HL-60/S4 treated with phorbol 12-myristate 13-acetate at 8.2 ng/mL for 4 days and 3 days (cell line): Measurements from ENCODE around the gene EHD4.

Experiments
- in situ Hi-C: fragments of 300-500 bp; cut with MboI; formaldehyde crosslinking; loops from 2 replicates; pipeline ENCODE4 v1.15.0; 2022; ENCODE audit warnings: low sequenced_read_pairs

EHD4 gene

DNA sequence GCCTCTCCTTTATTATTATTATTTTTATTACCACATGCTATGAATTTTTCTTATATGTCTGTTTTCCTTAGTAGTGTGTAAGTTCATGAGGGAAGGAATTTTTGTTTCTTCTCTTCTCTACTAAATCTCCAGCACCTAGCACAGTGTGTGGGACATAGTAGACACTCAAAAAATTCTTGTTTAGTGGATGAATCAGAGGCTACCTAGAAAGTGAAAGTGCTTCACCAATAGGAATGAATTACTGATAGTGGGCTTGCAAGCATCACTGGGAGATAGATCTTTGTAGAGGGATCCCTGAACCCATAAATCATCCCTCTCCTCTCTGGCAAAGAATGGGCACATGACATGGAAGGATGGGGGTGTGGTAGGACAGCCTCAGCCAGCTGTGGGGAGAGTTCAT is 87.0 kb downstream of the EHD4 start:
- in situ Hi-C loops = no loop called here

DNA sequence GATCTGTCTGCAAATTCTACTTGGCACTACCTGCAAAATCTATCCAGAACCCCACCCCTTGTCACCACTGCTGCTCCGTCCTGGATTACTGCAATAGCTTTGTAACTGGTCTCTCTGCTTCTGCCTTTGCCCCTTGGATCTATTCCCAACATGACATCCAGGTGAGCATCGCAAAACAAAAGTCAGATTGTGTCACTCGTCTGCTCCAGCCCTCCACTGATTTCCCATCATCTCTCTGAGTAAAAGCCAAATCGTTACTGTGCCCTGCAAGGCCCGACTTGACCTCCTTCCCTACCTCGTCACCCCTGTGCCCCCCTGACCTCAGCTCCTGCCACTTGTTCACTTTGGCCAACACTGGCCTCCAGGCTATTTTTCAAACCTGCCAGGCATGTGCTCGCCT is 87.9 kb downstream of the EHD4 start:
- in situ Hi-C loops = no loop called here

DNA sequence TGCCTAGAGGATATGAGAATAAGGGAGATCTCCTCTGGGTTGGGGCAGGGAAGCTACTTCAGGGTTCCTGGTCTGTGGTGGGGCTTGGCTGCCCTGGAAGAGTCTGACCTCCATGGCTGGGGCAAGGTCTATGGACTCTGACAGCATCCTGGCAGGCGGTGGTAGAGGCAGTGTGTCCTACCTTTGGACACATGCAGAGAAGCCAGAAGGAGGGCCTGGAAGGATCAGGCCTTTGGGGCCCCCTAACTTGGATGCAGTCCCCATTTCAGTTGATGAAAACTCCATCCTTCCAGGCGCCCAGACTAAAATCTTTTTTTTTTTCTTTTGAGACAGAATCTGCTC is 88.9 kb downstream of the EHD4 start:
- in situ Hi-C loops = no loop called here

DNA sequence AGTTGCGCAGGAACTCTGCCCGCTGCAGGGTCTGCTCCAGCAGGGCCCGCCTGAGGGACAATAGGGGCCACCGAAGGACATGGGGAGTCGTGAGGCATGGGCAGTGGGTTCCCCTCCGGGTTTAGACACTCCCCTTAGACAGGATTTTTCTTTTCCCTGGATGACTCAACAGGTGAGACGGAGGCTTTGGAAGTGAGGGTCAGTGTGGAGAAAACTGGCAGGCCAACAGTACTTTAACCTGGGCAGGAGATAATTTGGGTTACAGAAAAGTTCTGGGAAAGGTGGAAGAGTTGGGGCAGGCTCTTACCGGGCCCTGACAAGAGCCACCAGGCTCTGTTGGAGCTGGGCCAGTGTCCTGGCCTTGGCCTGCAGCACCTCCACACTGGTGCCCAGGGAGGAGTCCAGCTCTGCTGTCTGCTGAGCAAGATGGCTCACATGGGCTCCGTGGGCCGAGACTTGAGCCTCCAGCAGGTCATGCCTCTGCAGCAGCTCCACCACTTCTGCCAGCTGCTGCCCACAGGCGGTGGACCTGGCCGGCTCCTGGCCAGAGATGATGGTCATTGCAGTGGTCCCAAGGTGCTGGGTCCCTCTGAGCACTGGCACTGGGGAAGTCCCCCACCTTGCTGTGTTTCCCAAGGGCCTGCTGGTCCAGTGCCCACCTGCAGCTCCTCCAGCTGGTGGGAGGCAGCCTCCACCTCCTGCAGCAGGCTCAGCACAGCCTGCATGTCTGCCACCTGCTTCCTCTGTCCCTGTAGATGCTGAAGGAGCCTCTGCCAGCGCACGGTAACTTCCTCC is 89.5 kb downstream of the EHD4 start:
- in situ Hi-C loops = no loop called here

DNA sequence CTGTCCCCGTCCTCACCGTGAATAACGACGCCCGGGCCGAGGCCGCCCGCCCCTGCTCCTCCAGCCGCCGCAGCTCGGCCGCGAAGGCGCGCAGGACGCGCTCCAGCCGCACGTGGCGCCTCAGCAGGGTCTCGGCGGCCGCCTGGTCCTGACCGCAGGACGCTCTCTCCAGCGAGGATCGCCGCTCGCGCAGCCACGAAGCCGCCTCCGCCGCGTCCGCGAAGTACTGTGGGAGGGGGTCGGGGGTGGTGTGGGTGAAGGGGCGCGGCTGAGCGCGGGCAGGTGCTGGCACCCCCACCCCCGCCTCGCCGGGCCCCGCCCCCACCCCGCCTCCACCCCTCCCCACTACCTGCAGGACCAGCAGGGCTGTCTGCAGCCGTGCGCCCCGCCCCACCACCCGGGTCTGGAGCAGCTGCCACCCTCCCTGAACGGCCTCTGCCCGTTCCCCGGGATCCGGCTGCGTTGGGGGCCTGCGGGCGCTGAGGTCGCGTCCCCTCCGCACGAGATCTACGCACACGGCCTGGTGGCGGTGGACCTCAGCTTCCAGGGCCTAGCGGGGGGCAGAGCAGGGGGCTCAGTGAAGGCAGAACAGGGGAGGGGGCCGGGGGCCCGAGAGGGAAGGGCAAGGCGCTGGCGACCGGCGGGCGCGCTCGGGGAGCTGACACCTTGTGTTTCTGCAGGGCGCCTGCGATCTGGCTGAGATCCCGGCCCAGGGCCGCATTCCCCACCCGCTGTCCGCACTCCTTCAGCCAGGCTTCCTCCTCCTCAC is 90.3 kb downstream of the EHD4 start:
- in situ Hi-C loops = no loop called here

DNA sequence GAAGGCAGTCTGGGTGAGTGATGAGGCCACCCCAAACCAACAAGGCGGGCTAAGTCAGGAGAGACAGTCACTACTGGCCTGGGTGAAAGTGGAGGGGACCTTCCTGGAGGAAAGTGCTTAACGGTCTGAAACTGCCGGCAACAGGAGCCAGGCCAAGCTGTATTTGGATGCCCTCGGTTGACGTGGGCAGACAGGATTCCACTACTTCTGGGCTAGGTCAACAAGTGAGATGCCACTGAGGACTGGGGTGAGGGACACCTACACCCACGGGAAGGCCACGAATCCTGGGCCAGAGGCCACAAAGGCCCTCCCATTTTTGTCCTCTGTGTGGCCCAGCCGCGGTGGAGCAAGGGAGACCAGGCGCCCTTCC is 90.8 kb downstream of the EHD4 start:
- in situ Hi-C loops = no loop called here

DNA sequence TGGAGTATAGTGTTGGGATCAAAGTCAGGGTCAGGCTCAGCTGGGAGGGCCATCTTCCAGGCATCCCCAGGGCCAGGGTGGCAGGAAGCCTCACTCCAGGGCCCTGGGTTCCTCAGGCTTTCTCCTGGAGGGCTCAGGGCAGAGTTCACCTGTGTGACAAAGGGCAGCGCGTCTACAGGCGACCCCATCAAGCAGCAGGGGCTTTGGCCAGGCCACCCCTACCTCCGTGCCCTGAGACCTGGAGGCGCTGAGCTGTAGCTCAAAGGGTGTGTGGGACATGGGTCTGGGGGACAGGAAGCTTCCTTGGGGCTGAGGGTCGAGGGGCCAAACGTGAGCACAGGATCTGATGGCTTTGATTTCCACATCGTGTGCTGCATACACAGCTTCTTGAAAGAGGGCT is 91.3 kb downstream of the EHD4 start:
- in situ Hi-C loops = no loop called here

DNA sequence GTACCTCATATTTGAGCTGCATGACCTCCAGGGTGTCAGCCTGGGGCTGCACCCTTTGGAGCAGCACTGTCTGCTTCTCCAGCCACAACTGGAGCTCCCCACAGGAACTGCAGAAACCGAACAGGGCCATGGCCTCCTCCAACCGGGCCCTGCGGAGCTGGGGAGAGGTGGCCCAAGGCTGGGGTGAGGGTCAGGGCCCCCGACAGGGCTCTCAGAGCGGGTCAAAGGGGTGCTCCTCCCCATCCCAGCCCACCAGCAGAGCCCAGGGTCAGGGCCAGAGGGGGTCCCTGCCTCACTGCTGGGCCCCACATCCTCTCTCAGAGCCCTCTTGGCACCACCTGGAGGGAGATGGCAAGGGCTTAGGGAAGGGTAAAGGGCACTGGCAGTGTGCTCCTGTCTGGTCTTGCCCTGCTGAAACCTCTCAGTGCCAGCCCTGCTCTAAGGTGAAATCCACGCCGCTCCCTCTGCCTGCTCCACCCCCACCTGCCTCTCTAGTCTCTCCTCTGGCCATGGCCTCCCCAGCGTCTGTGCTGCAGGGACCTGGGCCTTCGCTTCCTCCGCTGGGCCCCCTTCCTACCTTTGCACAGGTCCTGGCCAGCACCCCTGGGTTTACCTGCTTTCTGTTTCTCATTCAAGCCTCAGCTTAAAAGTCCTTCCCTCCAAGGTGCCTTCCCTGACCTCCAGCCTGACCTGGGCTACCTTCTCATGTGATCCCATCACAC is 92.0 kb downstream of the EHD4 start:
- in situ Hi-C loops = no loop called here

DNA sequence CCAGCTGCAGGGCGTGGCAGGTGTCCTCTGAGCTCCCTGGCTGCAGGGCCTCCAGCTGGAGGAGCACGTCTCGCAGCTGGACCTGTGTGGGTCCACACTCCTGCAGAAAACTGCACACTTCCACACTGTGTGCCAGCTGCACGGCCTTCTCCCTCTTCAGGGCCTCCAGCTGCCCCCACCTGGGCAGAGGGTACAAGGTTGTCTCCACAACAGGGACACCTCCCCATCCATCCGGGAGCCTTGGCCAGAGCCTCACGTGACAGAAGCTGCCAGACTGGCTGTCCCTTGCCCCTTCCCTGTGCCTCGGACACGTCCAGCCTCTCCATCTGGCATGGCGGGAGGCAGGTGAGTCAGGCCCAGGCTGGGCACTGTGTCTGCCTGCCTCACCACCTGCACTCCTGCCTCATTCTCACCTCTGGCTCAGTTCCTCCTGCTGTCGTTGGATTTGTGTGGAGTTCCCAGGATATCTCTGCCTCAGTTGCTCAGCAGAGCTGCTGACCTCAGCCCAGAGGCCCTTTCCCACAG is 93.0 kb downstream of the EHD4 start:
- in situ Hi-C loops = no loop called here

DNA sequence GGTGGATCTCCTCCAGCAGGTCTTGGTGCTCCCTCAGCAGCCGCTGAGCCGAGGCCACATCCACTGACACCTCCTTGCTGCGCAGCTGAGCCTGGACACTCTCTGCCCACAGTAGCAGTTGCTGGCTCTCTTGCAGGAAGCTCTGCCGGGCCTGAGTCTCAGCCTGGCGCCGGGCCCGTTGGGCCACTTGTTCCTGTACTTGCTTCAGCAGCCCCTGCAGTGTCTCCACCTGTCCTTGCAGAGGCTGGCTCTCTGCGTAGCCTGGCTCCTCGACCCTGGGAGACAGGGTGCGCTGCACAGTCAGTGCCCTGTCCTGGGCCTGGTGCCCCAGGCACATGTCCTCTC is 94.0 kb downstream of the EHD4 start:
- in situ Hi-C loops = no loop called here

DNA sequence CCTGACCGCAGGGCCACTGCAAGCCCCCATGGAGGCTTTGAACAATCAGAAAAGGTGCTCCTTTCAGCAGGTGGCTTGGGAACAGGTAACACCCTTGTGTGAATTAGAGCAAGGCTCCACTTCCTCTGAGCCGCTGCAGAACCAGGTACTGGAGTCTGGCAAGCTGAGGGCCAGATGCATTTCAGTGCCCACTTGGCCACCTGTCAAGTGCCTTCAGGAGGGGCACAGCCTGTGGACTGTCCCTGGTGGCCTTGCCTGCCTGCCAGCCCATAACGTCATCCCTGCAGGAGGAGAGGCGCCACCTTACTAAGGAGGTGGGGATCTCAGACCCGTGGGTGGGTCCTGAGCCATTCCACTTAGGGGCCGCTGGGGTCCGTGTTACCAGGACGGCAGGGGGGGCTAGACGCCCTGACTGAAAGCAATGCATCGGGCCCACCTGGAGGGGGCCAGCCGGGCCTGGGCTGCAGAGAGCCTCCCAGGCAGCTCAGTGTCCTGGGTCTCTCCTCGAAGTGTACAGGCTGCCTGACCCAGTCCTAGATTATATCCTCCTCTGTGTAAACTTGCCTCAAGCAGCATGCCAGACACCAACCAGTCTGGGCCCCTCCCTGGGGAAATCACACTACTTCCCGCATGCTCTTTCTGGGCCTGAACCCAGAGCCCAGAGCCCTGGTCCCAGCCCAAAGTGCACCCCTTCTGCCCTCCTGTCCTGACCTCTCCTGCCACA is 94.6 kb downstream of the EHD4 start:
- in situ Hi-C loops = no loop called here

DNA sequence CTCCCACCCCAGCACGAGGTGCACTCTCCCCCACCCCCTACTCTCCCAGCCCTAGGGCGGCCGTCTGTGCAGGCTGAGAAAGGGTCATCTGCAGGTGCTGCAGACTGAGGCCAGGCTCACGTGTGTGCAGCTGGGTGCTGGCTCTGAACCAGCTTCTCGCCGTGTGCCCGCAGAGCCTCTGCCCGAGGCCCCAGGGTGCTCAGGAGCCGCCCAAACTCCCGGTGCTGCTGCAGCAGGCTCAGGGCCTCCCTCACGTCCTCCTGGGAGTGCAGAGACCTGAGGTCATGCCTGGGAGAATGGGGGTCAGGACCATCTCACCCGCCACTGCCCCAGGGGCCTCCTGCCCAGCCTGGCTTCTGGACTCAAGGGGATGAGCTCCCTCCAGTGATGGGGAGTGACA is 95.7 kb downstream of the EHD4 start:
- in situ Hi-C loops = no loop called here

DNA sequence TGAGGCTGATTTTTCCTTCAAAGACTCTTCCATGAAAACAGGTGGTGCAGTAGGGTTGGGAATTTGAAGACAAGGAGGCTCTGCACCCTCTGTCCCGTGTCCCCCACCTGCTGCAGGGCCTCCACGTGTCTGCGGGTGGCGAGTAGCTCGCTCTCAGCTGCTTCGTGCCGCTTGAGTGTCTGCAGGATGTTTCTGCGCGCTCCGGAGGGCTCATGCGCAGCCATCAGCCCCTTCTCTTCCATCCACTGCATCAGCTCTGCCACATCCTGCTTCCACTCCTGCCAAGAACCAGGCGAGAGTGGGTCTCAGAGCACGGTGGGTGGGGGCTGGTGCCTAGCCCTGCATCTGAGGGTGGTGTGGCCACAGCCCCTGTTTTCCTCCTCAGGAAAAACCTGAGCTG is 96.3 kb downstream of the EHD4 start:
- in situ Hi-C loops = no loop called here

DNA sequence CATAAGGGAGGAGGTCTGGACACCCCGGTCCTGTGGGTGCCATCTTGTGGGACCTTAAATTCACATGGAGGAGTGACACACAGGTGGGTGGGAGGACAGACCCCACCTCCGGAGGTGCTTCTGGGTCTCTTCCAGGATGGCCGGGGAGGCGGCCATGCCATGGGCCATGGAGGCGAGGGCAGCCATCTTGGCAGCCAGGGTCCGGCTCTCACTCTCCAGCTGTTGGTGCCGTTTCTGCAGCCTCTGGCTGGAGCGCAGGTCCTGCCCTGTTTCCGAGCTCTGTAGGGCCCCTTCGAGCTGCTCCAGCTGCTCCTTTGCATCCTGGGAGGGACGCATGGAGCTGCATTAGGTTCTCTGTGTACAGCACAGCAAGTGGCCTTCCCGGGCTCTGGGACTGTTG is 97.6 kb downstream of the EHD4 start:
- in situ Hi-C loops = no loop called here

DNA sequence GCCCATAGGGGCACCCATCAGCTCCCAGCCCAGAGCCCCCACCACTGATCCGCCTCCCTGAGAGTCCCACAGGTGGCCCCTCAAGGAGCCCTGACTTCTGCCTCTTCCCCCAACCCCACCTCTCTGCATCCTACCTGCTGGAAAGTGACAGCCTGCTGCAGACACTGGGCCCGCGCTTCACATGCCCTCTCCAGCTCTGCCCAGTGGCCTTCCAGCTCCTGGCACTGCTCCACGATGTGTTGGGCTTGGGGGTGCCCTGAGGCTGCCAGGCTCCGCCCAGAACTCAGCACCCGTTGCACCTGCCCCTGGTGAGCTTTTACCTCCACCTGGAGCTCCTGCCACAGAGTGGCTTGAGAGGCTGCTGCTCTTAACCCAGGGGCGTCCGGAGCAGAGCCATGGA is 98.6 kb downstream of the EHD4 start:
- in situ Hi-C loops = no loop called here

DNA sequence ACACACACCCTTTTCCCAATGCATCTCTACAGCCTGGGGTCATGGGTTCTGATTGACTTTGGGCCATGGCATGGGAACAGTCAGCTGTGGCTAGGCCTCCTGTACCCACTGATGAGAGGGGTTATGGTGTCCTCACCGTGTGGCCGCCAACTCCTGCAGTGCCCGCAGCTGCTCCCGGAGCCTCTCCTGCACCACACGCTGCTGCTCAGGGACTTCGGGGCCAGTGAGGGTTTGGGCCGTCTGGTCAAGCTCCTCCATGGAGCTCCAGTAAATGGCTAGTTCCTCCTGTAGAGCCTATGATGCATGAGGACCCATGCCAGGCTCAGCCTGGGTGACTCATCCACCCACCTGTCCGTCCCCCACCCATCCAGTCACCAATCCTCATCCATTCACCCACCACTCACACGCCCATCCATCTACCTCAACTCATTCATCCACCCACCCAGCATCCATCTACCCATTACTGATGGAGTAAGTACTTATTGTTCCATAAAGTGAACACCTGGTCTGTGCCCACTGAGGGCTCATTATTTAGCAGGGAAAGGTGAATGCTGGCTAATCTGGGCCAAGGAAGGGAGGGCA is 100.1 kb downstream of the EHD4 start:
- in situ Hi-C loops = no loop called here

DNA sequence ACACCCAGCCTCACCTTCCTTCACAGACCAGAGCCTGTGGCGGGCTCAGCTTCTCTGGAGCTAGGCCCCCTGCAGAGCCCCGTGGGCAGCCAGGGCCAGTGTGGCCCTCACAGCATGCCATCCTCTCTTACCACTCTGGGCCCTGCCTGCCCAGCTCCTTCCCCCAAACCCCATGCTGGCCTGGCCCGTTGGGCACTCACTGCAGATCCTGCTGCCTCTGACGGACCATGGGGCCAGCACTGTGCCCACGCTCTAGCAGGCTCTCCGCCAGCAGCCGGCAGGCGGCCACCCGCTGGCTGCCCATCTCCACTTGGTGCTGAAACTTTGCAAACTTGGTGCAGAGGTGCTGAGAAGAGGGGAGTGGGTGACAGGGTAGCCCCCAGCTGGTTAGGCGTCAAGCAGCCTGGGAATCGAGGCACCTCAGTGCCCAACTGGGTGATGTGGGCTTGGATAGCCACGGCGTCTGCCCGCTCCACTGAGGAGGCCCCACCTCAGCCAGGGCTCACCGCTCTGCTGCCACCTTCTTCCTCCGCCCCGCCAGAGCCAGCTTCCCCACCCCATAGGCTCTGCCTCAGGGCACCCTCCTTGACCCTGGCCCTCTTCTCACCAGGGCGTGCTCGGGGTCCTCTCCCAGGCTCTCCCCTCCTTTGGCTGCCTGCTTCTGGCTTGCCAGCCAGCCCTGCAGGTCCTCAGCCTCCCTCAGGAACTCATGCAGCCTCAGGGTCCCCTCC is 101.0 kb downstream of the EHD4 start:
- in situ Hi-C loops = no loop called here

DNA sequence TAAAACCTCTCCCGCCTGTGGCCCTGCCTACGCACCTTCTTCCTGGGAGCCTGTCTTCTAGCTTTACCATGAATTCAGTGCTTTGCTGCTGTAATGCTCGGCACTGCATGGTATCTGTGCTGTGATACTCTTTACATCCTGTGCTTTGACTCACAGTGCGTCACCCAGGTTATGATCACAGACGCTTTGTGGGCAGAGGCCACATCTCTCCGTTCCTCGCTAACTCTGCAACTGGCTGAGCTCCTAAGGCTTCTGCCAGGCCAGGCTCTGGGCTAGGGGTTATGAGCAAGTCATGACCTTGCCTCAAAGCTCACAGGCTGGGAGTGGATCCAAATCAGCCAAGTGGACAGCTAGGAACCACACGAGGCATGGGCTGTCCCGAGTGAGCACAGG is 101.7 kb downstream of the EHD4 start:
- in situ Hi-C loops = no loop called here

DNA sequence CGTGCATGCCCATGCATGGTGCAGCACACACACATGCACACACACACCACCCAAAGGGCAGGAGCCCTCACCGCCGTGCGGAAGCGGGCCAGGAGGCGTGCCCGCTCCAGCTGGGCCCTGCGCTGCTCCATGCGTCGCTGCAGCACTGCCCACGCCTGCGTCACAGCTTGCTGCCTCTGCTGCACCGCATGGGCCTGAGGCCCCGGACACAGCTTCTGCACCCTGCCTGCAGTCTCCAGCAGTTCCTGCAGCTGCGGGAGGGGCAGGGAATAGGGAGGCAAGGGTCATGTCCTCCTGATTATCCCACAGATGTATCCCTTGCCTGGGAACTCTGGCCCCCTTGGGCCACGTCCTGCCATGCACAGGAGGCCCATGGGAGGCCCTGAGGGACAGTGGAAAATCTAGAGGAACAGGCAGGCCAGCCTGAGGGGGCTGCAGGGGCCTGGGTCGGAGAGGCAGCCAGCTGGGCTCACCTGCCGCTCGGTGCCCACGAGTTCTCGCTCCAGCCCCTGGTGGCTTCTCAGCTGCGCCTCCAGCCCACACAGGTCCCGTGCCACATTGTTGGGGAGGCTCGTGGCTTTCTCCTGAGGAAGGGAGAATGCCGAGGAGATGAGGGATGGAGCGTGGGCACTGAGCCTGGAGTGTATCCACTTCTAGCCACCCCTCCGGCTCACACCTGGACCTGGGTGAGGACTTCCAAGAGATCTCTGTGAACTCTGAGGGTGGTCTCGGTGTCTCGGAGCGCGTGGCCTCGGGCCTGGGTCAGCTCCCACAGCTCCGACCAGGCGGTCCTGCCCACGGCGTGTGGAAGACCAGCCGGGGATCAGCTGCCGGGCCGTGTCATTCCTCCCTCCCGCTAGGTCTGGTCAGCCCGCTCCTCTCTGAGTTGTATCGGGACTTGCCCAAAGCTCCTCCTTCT is 102.3 kb downstream of the EHD4 start:
- in situ Hi-C loops = no loop called here
